ENCODE measurements around the gene ZFP57. TPM values are rescaled to one million over a fixed set of nuclear protein-coding genes. Genes with fewer than 3 reads are reported as not detected.
A peak's percentile ranks its signal among the peaks of the same experiment; 100 is the strongest.

The ZFP57 gene
- total and polyA plus RNA-seq, 2 experiments from 2014 or later = 3.5 to 4.9 TPM

GRCh38 chr6:29705389-29706231 lies 24.7 kb upstream of the ZFP57 start:
- Histone ChIP-seq H3K4me1 (ENCODE audit: low read depth) (no peaks in the 10 kb centered on the region), H3K9me3 (ENCODE audit: low read depth) (no peaks in the 10 kb centered on the region), H3K27me3 (peaks cover 26% of the 10 kb centered on the region), H3K27ac (no peak overlapping the region), H3K4me3 (no peak overlapping the region), H3K36me3 (no peaks in the 10 kb centered on the region)
- peak; percentile 69 for TF ChIP-seq CTCF (IDR thresholded peaks at IDR 0.05; ENCODE audit: low read depth, low read length)
- DNase-seq (ENCODE audit: low read depth in 1 of 2, low spot score in 1 of 2) = peak; percentile 69

GRCh38 chr6:29702519-29703103 lies 21.7 kb upstream of the ZFP57 start:
- H3K4me3 ChIP-seq = no peak overlapping the region
- peaks cover 9% of the 10 kb centered on the region for H3K27me3 ChIP-seq
- TF ChIP-seq CTCF (IDR thresholded peaks at IDR 0.05; ENCODE audit: low read depth, low read length) = peak; percentile 52
- H3K4me1 ChIP-seq (ENCODE audit: low read depth) = no peaks in the 10 kb centered on the region
- H3K36me3 ChIP-seq = no peaks in the 10 kb centered on the region
- H3K27ac ChIP-seq = no peak overlapping the region
- peak; percentile 23 to 65 for DNase-seq (ENCODE audit: low read depth in 1 of 2, low spot score in 1 of 2)
- no peaks in the 10 kb centered on the region for H3K9me3 ChIP-seq (ENCODE audit: low read depth)

- Histone ChIP-seq H3K27me3 (no peaks in the 10 kb centered on the region), H3K4me1 (ENCODE audit: low read depth) (no peaks in the 10 kb centered on the region), H3K4me3 (no peak overlapping the region), H3K27ac (peak overlapping the region; percentile 39), H3K36me3 (no peaks in the 10 kb centered on the region), H3K9me3 (ENCODE audit: low read depth) (no peaks in the 10 kb centered on the region)
- TF ChIP-seq CTCF (IDR thresholded peaks at IDR 0.05; ENCODE audit: low read depth, low read length) = peak; percentile 71
- DNase-seq (ENCODE audit: low read depth in 1 of 2, low spot score in 1 of 2) = peak; percentile 45 to 64
Measured at GRCh38 chr6:29696147-29697125, 15.5 kb upstream of the ZFP57 start.

- no peaks in the 10 kb centered on the region for H3K27me3 ChIP-seq
- H3K4me1 ChIP-seq (ENCODE audit: low read depth) = no peaks in the 10 kb centered on the region
- no peak for TF ChIP-seq CTCF (IDR thresholded peaks at IDR 0.05; ENCODE audit: low read depth, low read length)
- no peak for DNase-seq (ENCODE audit: low read depth in 1 of 2, low spot score in 1 of 2)
- no peaks in the 10 kb centered on the region for H3K9me3 ChIP-seq (ENCODE audit: low read depth)
- no peak overlapping the region for H3K27ac ChIP-seq
- H3K36me3 ChIP-seq = no peaks in the 10 kb centered on the region
- no peak overlapping the region for H3K4me3 ChIP-seq
Measured at GRCh38 chr6:29694637-29695036, 13.7 kb upstream of the ZFP57 start.

GRCh38 chr6:29685718-29686326 lies 4.9 kb upstream of the ZFP57 start:
- H3K27ac ChIP-seq = no peak overlapping the region
- no peaks in the 10 kb centered on the region for H3K27me3 ChIP-seq
- H3K4me3 ChIP-seq = no peak overlapping the region
- H3K36me3 ChIP-seq = no peaks in the 10 kb centered on the region
- no peaks in the 10 kb centered on the region for H3K9me3 ChIP-seq (ENCODE audit: low read depth)
- H3K4me1 ChIP-seq (ENCODE audit: low read depth) = no peaks in the 10 kb centered on the region
- DNase-seq (ENCODE audit: low read depth in 1 of 2, low spot score in 1 of 2) = peak; percentile 26 to 76
- peak; percentile 29 for TF ChIP-seq CTCF (IDR thresholded peaks at IDR 0.05; ENCODE audit: low read depth, low read length)
